Fibroblast of peridontal ligament (primary cell): ENCODE data around the gene RASSF5.

Source experiments
- DNase-seq: peaks from one replicate; pipeline ENCODE4 v3.0.0-alpha.2; 2010; ENCODE audit errors: extremely low read depth

Gene RASSF5

DNA sequence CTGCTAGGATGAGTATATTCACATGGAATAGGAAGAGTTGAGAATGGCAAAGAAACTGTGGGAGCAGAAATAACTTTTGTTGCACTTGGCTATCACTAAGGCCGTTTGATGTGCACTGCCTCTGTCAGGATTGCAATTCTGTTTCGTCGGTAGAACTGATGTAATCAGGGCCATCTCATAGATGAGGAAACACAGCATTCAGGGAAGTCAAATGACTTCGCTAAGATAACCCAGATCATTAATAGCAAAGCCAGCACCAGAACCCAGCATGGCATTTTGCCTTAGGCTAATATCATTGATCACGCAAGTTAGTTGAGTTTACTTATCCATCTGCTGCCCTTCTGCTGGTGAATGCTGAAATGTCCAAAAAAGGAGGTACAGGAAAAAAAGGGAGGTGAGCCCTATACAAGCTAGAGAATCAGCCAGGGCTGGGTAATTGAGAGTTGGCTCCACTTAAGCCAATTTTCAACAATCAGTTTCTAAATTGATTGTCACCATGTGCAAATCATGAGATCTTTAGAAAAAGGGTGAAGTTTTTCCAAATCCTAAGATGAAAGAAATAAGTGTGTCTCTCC, 7.6 kb downstream of the RASSF5 start:
- no peak for DNase-seq

DNA sequence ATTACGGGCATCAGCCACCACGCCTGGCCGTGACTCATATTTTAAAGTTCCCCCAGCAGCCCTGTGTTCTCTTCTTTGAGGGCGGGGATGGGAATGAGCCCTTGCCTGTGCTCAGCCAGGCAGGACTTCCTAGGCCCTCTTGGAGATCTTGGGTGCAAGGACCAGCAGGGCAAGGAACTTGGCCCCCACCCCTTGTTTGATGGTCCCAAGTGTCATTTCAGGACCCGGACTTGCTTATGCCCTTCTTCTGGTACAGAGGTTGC, 9.3 kb downstream of the RASSF5 start:
- DNase-seq: no peak

DNA sequence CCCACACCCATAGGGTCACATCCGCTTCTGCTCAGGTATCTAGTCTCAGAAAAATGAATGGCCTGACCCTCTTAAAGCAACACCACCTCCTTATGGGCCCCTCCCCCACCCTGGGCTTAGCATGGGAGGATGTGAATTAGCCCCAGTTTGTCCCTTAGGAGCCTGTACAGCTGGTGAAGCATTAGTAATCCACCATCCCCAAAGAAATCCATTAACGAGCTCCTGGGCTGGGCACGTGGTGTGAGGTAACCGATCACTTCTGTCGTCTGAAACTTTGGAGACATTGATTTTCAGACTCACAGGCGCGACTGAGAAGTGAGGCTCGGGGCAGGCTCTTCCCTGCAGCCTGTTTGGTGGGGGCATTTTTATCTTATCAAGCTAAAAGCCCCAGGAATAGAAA, 10.5 kb downstream of the RASSF5 start:
- no peak for DNase-seq

DNA sequence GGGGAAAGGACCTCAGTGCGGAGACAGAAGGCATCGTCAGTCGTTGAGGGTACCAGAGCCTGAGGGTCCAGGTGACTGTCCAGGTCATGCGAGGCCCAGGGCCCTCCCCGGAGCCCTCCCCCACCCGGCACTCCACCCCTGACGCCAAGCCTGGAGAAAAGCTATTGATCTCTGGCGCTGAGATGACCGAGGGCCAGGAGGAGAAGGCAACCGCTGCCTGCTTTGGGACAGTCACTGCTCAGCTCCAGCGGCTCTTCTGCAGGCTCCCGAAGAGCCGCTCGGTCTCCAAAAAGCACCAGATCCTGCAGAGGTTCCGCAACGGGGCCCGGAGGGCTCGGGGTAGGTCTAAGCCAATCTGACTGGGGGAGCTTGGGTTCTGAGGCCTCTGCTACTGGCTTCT, 10.9 kb downstream of the RASSF5 start:
- DNase-seq: no peak

DNA sequence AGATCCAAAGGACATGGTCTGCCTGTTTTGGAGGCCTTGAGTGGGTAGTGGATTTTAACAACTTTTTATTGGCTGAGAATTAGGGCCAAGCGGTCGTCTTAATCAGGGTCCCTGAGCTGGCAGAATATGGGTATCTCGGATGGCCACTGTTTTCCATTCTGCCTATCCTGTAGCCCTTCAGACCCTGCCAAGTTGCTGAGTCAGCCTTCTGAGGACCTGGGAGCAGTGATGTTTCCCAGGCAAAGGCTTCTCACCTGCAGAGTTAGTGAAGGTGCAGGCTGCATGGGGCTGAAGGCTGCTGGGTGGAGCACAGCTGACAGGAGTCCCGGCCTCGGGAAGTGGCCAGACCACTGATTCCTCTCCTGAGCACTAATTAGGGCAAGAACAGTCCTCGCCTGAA, 11.4 kb downstream of the RASSF5 start:
- no peak for DNase-seq

DNA sequence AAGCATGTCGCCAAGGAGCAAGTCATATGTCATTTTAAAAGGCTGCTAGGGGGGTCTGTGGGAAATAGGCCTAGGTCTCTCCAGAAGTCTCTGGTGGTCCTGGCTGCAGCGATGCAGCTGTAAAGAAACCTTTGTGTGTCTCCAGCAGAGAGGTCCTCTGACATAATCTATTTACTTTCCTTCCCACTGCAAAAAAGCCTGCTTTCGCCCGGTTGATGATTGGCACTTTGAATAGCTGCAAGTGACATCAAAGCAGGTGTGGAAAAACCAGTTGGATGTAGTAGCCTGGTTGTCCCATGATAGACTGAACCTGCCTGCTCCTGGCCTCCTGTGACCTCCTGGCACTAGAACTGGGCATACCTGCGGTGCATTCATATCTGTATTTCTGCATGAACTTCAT, 13.8 kb downstream of the RASSF5 start:
- DNase-seq: no peak

DNA sequence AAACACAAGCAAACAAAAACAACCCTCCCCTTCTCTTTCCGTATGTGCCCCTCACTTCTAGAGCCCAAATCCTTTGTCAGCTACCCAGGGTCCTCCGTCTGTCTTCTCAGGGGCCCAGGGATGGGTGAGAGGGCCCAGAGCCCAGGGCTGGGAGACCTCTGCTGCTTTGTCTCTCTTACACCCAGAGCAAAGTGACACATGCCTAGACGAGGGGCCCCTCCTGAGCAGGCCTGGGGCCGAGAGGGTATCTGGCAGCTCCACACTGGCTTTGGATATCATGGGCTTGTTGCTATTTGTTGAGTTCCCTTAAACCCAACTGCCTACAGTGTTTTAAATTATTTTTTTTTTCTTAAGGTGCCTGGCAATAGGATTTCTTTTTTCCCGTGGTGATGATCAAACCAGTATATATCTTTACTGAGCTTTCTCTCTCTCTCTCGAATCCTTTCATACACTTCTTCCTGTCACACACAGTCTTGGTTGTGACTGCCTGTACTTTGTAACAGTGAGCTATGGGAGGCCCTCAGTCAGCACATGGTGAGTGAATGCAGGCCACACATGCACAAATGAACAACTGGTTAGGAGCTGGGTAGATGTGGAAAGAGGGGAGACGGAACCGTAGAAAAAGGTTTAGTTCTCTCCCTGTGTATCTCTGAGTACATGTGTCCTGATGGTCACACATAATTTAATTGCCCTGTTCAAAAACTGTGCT, 14.5 kb downstream of the RASSF5 start:
- no peak for DNase-seq

DNA sequence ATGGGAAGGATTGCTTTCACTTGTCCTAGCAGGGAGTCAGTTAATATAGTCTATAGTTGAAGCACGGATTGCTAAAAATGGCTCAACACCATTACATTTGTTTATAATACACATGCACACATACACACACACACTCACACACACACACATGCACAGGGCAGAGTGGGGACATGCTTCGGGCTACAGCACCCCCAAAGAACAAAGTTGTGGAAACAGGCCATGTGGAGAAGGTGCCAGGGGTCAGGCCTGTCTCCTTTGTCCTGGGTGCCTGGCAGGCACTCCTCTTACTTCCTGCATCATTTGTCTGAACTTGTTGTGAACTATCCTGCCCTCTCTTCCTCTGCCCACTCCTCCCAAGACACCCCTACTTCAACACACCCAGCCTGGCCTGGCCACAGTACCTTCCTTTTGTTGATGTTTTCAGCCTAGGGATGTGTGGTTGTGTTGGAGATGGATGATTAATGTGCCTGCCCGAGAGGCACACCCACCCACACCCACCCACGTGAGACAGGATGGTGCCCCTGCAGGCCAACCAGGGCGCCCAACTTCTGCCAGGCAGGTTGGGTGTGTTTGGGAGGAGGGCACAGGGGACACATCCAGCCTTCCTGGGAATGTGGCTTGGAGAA, 17.5 kb downstream of the RASSF5 start:
- no peak for DNase-seq

DNA sequence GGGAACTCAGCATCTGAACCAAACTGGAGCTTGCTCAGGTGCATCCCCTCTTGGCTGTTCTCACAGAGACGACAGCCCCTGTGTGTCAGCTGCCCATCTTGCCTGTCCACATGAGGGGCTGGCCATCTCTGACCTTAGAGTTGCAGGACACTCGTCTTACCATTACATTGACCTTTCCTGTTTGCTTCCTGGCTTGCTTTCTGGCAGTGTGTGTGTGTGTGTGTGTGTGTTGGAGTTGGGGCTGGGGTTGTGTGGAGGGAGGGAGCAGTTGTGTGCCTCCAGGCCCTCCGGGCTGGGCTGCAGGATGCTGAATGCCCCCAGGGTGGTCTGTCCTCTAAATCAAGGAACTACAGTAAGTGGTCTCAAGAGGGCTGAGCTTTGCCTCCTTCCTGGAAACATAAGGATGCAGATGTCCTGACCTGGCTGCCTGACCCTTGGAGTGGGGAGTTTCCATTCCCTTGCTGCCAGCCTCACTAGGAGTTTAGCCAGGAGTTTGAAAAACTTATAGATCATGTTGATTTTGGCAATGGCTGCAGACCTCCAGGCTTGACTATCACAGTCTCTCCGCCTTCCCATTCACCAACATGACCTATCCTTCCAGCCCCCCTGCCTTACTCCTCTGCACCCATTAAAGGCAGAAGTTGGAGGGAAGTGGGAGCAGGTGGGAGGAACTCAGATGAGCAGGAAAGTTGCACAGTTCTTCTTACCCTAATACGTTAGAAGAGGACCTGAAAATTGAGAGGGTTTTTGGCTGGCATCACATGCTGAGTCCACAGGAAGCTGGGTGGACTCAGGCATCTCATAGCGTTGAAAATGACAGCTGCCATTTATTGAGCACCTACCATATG, 19.0 kb downstream of the RASSF5 start:
- peak; percentile 23 for DNase-seq

DNA sequence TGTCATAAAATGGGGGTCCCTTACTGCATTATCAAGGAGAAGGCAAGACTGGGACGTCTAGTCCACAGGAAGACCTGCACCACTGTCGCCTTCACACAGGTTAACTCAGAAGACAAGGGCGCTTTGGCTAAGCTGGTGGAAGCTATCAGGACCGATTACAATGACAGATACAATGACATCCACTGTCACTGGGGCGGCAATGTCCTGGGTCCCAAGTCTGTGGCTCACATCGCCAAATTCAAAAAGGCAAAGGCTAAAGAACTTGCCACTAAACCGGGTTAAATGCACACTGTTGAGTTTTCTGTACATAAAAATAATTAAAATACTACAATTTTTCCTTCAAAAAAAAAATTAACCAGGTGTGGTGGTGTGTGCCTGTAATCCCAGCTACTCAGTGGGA, 22.1 kb downstream of the RASSF5 start:
- DNase-seq: no peak

DNA sequence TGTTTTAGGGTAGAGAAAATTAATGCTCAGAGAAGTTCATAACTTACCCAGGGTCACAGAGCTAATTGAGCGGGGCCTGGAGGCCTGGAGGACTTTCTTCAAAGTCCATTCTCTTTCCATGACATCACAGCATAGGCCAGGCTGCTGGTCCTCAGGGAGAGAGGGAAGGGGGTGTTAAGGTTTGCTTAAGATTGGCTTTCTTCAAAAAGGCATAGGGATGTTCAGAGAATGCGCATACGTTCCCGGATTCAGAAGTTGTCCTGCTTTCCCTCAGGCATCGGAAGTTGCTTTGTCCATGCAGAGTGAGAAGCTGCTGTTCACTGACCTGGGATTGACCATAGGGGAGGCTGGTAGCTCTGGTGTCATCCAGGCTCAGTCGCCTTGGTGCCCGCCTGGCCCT, 25.0 kb downstream of the RASSF5 start:
- no peak for DNase-seq

DNA sequence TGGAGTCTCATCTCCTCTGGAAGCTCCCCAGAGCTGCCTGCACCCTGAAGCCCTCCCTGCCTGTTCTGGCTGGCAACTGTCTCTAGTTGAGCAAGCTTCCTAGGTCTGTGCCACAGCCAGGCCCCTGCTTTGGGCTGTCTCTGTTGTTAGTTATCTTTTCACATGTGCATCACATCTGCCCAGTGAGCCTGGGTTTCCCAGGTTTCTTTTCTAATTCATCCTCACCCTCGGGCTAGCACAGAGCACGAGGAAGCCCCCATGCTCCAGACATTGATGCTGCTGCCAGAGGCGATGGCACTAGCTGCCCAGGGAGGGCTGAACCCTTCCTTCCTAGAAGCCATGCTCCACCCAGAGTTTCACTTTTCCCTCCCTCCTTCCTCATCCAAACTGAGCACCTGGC, 27.2 kb downstream of the RASSF5 start:
- no peak for DNase-seq

DNA sequence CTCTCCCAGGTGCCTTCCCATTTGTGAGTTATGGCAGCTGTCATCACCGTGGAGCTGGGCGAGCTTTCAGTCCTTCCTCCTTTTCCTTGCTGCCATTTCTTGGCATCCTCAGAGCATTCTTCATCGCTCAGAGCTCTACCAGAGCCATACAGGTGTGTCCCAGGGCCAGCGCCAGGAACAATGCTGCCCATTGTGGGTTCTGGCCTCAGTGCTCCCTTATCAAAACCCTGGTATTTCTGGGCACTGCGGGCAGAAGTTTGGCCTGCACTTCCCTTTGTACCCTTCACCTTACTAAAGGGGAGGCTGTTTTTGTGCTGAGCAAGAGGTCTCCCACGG, 28.5 kb downstream of the RASSF5 start:
- DNase-seq: no peak

DNA sequence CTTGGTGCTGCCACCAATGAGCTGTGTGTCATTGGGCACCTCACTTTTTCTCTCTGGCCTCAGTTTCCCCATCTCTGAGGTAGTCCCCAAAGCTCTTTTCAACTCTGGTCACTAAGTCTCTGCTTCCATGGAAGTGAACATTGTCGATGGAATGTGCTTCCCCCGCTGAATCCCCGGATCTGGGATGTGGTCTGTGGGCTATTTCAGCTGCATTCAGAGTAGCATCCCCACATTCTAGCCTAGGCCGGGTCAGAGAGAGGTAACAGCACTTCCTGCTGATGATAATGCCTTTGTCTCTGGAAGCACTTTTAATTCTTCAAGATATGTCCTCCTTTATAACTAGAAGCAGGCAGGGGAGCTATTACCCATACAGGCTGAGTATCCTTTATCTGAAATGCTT, 29.8 kb downstream of the RASSF5 start:
- no peak for DNase-seq

DNA sequence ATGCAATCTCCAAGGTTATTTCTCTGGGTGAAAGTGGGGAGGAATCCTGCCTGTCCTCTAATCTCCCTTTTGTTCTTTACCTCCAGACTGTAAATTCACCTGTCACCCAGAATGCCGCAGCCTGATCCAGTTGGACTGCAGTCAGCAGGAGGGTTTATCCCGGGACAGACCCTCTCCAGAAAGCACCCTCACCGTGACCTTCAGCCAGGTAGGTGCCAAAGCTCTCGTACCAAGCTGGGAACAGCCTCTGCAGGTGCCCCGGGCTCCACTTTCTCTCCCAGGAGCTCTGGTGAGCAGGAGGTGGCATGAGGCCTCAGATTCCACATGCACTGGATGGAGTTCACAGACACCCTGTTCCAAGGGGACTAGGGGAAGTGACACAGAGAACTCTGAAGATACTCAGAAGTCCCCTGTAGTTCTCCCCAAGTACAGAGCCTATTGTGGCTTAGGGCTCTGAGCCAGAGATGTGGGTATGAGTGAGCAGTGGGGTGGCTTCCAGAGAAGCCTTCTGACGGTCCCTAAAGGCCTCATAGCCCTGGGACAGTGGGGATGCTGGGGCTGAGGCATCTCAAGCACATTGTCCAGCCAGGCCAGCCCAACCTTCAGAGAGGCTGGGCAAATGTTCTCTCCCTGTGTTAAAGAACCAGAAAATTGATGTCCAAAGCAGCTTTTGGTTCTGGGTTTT, 30.9 kb downstream of the RASSF5 start:
- no peak for DNase-seq

DNA sequence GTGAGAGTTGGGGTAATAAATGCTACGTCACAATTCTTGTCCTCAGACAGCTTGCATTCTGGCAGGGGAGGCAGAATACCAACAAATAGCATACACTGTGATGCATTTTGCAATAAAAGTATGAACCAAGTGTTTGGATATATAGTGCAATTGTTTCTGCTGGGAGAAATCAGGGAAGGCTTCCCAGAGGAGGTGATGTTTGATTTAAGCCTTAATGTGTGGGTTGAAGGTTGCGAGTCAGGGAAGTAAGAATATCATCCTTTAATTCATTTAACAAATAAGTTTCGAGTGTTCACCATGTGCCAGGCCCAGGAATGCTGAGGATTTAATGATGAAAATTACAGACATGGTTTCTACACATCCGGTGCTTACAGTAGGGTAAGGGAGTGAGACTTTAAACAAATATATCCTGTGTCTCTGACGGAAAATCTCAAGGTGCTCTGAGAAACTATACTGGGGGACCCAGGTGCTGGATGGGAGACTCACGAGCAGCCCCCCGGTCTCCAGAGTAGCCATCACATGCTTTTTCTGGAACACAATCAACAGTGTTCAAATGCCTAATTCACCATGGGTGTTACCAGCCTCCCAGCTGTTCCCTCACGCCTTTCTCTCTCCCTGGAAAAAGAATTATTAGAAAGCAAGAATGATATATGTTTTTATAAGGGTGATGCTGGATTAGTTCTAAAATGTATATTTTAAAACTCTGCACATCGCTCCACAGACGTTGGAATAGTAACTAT, 31.7 kb downstream of the RASSF5 start:
- no peak for DNase-seq

DNA sequence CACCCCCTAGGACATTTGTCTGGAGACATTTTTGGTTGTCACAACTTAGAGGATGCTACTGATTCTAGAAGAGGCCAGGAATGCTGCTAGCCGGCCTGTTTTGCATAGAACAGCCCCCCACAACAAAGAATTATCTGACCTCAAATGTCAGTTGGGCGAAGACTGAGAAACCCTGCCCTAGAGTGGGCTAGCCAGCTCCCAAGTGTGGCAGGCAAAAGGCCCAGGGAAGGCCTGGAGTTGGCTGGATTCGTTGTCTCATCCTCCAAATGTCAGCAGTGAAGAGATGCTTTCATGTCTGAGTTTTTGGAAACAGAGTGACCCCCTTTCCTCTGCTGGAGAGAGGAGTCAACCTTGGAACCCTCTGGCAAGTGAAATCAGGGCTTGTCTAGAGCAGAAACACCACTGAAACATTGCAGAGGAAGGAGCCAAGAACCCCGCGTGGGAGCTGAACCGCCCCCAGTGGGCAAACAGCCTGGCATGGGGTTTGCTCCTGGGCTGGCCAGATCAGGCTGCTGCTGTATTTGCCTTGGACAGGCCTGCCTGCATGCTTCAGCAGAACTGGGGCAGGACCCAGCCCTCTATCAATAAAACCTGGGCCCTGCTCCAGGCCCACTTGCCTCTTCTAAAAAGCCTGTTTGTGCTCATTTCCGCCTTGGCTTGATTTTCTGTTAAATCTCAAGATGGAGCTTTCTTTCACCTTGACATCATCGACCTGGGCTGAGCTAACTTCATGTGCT, 32.9 kb downstream of the RASSF5 start:
- peak; percentile 13 for DNase-seq

DNA sequence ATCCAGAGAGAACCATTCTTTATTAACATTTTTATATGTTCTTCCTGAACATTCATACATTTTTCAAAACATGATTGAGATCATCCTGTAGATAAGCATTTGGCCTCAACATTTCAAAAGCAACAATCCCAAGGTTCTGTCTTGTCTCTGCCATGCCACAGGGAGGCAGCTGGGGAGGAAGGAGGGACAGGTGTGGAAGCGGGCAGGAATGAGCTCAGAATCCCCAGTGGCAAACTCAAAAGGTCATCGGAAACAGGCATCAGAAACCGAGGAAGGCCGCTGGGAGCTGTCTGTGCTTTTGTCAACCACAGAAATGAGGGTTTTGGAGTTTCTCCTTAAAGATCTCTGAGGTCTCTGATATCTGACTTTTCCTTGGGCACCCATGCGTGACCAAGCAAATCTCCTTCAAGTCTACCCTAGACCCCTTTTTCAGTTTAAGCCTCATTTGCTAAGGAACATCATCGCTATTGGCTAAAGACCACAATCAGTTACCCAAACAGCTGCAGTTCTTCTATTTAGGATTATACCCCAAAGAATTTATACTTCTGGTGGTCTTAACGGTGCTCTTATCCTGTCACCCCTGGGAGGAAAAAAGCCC, 34.0 kb downstream of the RASSF5 start:
- no peak for DNase-seq

DNA sequence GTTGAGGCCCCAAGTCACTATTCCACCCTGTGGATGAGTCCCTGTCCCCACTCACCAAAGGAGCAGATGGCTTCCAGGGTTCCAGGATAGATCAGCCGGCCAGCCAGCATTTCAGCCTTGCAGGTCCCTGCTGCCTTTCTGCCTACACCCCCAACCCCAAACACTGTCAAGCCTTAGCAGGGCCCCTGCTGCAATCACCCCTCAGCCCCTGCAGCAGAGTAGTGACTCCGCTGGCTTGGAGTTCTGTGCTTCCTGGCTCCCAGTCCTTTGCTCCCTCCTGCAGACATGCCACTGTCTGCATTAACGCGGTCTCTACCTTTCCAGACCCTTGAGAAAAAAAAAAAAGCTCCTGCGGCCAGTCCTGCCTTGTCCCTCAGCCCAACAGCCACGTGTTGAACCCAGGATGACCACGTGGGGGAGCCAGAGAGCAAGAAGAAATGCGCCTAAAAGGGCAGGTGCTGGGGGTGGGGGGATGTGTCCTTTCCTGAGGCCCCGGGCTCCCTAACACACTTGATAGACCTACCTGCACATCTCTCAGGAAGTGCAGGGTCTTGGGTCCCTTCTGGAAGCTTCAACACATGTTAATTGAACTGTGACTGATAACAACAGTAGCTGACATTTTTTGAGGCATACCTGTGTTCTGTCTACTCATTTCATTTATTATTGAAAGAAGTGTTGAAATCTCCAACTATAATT, 37.4 kb downstream of the RASSF5 start:
- DNase-seq: peak; percentile 44

DNA sequence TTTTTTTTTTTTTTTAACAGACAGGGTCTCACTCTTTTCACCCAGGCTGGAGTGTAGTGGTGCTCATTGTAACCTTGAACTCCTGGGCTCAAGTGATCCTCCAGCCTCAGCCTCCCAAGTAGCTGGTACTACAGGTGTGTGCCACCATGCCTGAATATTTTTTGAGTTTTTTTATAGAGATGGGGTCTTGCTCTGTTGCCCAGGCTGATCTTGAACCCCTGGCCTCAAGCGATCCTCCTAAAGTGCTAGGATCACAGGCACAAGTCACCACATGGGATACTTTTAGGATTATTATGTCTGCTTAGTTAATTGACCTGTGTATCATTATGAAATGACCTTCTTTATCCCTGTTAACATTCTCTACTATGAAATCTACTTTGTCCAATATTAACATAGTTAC, 38.0 kb downstream of the RASSF5 start:
- no peak for DNase-seq
